H9 (cell line): ENCODE data around the gene CRYBG2. TPM values are rescaled to one million over a fixed set of nuclear protein-coding genes. Genes with fewer than 3 reads are reported as not detected.
A peak's percentile ranks its signal among the peaks of the same experiment; 100 is the strongest.

ENCODE experiments used
- DNase-seq: peaks from one replicate; pipeline ENCODE4 v3.0.0-alpha.2; 2017
- H2AFZ ChIP-seq: one replicate; pipeline ENCODE4 v1.6.1; 2013; ENCODE audit warnings: mild to moderate bottlenecking, low read length, control low read depth, moderate library complexity
- H2AK5ac ChIP-seq: 2 replicates; pipeline ENCODE4 v1.6.1; 2013; ENCODE audit warnings: low read length, control low read depth, mixed read lengths; ENCODE audit not compliant: insufficient read length
- H2BK120ac ChIP-seq: one replicate; pipeline ENCODE4 v1.6.1; 2013; ENCODE audit warnings: low read depth, mild to moderate bottlenecking, low read length, control low read depth, inconsistent platforms; ENCODE audit not compliant: poor library complexity, severe bottlenecking
- H2BK12ac ChIP-seq: 2 replicates; pipeline ENCODE4 v1.6.1; 2013; ENCODE audit warnings: low read length, control low read depth, mixed read lengths, low read depth; ENCODE audit not compliant: insufficient read length
- H2BK15ac ChIP-seq: 2 replicates; pipeline ENCODE4 v1.6.1; 2013; ENCODE audit warnings: low read depth, low read length, control low read depth
- H2BK20ac ChIP-seq: one replicate; pipeline ENCODE4 v1.6.1; 2013; ENCODE audit warnings: low read depth, mild to moderate bottlenecking, low read length, control low read depth, inconsistent platforms; ENCODE audit not compliant: poor library complexity, severe bottlenecking
- H2BK5ac ChIP-seq: 2 replicates; pipeline ENCODE4 v1.6.1; 2013; ENCODE audit warnings: low read length, control low read depth, mixed read lengths; ENCODE audit not compliant: insufficient read length
- H3K14ac ChIP-seq: 2 replicates; pipeline ENCODE4 v1.6.1; 2013; ENCODE audit warnings: low read length, control low read depth; ENCODE audit not compliant: insufficient read depth
- H3K18ac ChIP-seq: 2 replicates; pipeline ENCODE4 v1.6.1; 2013; ENCODE audit warnings: low read depth, mild to moderate bottlenecking, mixed read lengths, low read length, control low read depth; ENCODE audit not compliant: insufficient read length
- H3K23ac ChIP-seq: 2 replicates; pipeline ENCODE4 v1.6.1; 2013; ENCODE audit warnings: low read length, control low read depth, mixed read lengths, low read depth; ENCODE audit not compliant: insufficient read length
- H3K23me2 ChIP-seq: 2 replicates; pipeline ENCODE4 v1.6.1; 2013; ENCODE audit warnings: low read depth, mild to moderate bottlenecking, mixed read lengths, low read length, control low read depth; ENCODE audit not compliant: insufficient read length, poor library complexity, severe bottlenecking
- H3K27ac ChIP-seq: 2 replicates; pipeline ENCODE4 v1.5.1; 2013; ENCODE audit warnings: low read length, control low read depth, mixed read lengths, low read depth; ENCODE audit not compliant: insufficient read length
- H3K27me3 ChIP-seq: 2 replicates; pipeline ENCODE4 v1.6.1; 2013; ENCODE audit warnings: low read length, control low read depth, inconsistent platforms; ENCODE audit not compliant: insufficient read depth
- H3K4ac ChIP-seq: 2 replicates; pipeline ENCODE4 v1.6.1; 2013; ENCODE audit warnings: low read depth, mild to moderate bottlenecking, control low read depth, inconsistent platforms, low read length, moderate library complexity
- H3K4me1 ChIP-seq: 2 replicates; pipeline ENCODE4 v1.6.1; 2013; ENCODE audit warnings: low read length, control low read depth, inconsistent platforms; ENCODE audit not compliant: insufficient read depth
- H3K4me2 ChIP-seq: 2 replicates; pipeline ENCODE4 v1.6.1; 2013; ENCODE audit warnings: low read length, control low read depth, mixed read lengths; ENCODE audit not compliant: insufficient read length, insufficient read depth
- H3K56ac ChIP-seq: 2 replicates; pipeline ENCODE4 v1.6.1; 2013; ENCODE audit warnings: low read depth, mild to moderate bottlenecking, mixed read lengths, low read length, control low read depth; ENCODE audit not compliant: insufficient read length
- H3K79me1 ChIP-seq: 2 replicates; pipeline ENCODE4 v1.6.1; 2013; ENCODE audit warnings: low read depth, mild to moderate bottlenecking, moderate library complexity, low read length, control low read depth, inconsistent platforms; ENCODE audit not compliant: insufficient read depth, poor library complexity, severe bottlenecking
- H3K79me2 ChIP-seq: 2 replicates; pipeline ENCODE4 v1.6.1; 2013; ENCODE audit warnings: low read length, control low read depth, inconsistent platforms; ENCODE audit not compliant: insufficient read depth
- H3K9ac ChIP-seq: 2 replicates; pipeline ENCODE4 v1.6.1; 2013; ENCODE audit warnings: low read length, control low read depth, mixed read lengths; ENCODE audit not compliant: insufficient read length; ENCODE audit errors: extremely low read depth
- H3K9me3 ChIP-seq: one replicate; pipeline ENCODE4 v1.6.1; 2013; ENCODE audit warnings: low read depth, low read length, inconsistent platforms; ENCODE audit not compliant: control insufficient read depth
- H3T11ph ChIP-seq: one replicate; pipeline ENCODE4 v1.6.1; 2013; ENCODE audit warnings: mild to moderate bottlenecking, low read length, control low read depth, inconsistent platforms
- H4K20me1 ChIP-seq: one replicate; pipeline ENCODE4 v1.6.1; 2013; ENCODE audit not compliant: control insufficient read depth, insufficient read length, insufficient read depth
- H4K5ac ChIP-seq: 2 replicates; pipeline ENCODE4 v1.6.1; 2013; ENCODE audit warnings: low read depth, mild to moderate bottlenecking, mixed read lengths, low read length, control low read depth; ENCODE audit not compliant: insufficient read length
- H4K8ac ChIP-seq: replicated peaks from 2 replicates; pipeline ENCODE4 v1.6.1; 2013; ENCODE audit warnings: low read length, control low read depth, mixed read lengths, low read depth; ENCODE audit not compliant: insufficient read length
- H4K91ac ChIP-seq: 2 replicates; pipeline ENCODE4 v1.6.1; 2013; ENCODE audit warnings: low read depth, mild to moderate bottlenecking, moderate library complexity, mixed read lengths, low read length, control low read depth; ENCODE audit not compliant: insufficient read length
- H3K27ac Mint-ChIP-seq, 3 experiments: 2 replicates in 2 of 3; 3 replicates in 1 of 3; pipeline ENCODE4 v1.8.0; 2020 to 2021; ENCODE audit warnings: mixed read lengths in 3 of 3, mild to moderate bottlenecking in 1 of 3, moderate library complexity in 1 of 3
- H3K27me3 Mint-ChIP-seq: 2 replicates; pipeline ENCODE4 v1.8.0; 2021; ENCODE audit warnings: low read depth, mild to moderate bottlenecking, moderate library complexity, mixed read lengths
- H3K36me3 Mint-ChIP-seq, 3 experiments: 2 replicates in 2 of 3; 3 replicates in 1 of 3; pipeline ENCODE4 v1.8.0; 2020 to 2021; ENCODE audit warnings: low read depth in 3 of 3, mixed read lengths in 3 of 3; ENCODE audit not compliant: insufficient read depth in 1 of 3
- H3K4me1 Mint-ChIP-seq, 2 experiments: 2 replicates each; pipeline ENCODE4 v1.8.0; 2020; ENCODE audit warnings: mixed read lengths in 2 of 2
- H3K4me3 Mint-ChIP-seq, 2 experiments: 2 replicates in 1 of 2; 3 replicates in 1 of 2; pipeline ENCODE4 v1.8.0; 2020 to 2021; ENCODE audit warnings: mild to moderate bottlenecking in 2 of 2, mixed read lengths in 2 of 2, moderate library complexity in 1 of 2
- H3K9me3 Mint-ChIP-seq, 2 experiments: 2 replicates in 1 of 2; 3 replicates in 1 of 2; pipeline ENCODE4 v1.8.0; 2020; ENCODE audit warnings: mild to moderate bottlenecking in 2 of 2, mixed read lengths in 2 of 2, moderate library complexity in 1 of 2
- WGBS: extraction: QIAGEN DNeasy Blood & Tissue Kit; methylation state at CpG from one replicate; pipeline ENCODE4 v1.1.7; 2013; ENCODE audit warnings: missing lambda C conversion rate, low lambda C conversion rate, mixed read lengths; ENCODE audit not compliant: insufficient read length; ENCODE audit errors: extremely low coverage; 5-methylcytosine and 5-hydroxymethylcytosine counted together
- total RNA-seq: library from RNA; stranded (reverse); gene quantifications from 2 replicates; pipeline ENCODE4 v1.2.1, GENCODE V29; 2021
- TF ChIP-seq, protein P1 (sequence below): fragments of 200-600 bp; sonication (generic); conservative IDR thresholded peaks from 3 replicates; pipeline ENCODE4 v1.8.0; 2021; ENCODE audit warnings: antibody characterized with exemption, mild to moderate bottlenecking

The CRYBG2 gene
- total RNA-seq, 1 experiment from 2014 or later = 12.8 TPM

GRCh38 chr1:26279456-26280332, 74.2 kb downstream of the CRYBG2 start, which contains the start of gene SH3BGRL3:
Gene SH3BGRL3 (plus strand): TSS chr1:26280086. CDS start chr1:26280156, 70 bp downstream.
- Histone ChIP-seq H2AFZ (no peak within 1 kb of the TSS), H3K9ac (peak within 1 kb of the TSS; percentile 30), H3K4me1 (peaks cover 11% of the 10 kb centered on the region; the same call in 1 of the 2 replicates), H3K4ac (no peak within 1 kb of the TSS), H3K14ac (peak within 1 kb of the TSS; percentile 70; the same call in 1 of the 2 replicates), H2BK120ac (no peak within 1 kb of the TSS), H3K79me1 (no peaks in the 10 kb centered on the region), H3K56ac (no peak within 1 kb of the TSS), H3T11ph (no peak within 1 kb of the TSS), H2BK5ac (no peak within 1 kb of the TSS), H3K23ac (no peak within 1 kb of the TSS), H3K23me2 (peaks cover 13% of the 10 kb centered on the region), H4K5ac (no peak within 1 kb of the TSS), H2BK20ac (no peak within 1 kb of the TSS), H4K20me1 (peaks cover 2% of the 10 kb centered on the region), H3K27me3 (no peaks in the 10 kb centered on the region), H3K27ac (no peak within 1 kb of the TSS), H2BK12ac (no peak within 1 kb of the TSS), H4K91ac (no peak within 1 kb of the TSS), H3K18ac (peak within 1 kb of the TSS; percentile 44), H3K9me3 (no peaks in the 10 kb centered on the region), H3K79me2 (no peaks in the 10 kb centered on the region), H3K4me2 (peak within 1 kb of the TSS; percentile 60), H2AK5ac (no peak within 1 kb of the TSS), H2BK15ac (no peak within 1 kb of the TSS), H4K8ac (no peak within 1 kb of the TSS)
- Mint-ChIP-seq H3K27me3 (no peaks in the 10 kb centered on the region; the same call in 1 of the 2 replicates), H3K9me3 (no peaks in the 10 kb centered on the region; a peak in 1 of 5 replicates), H3K4me1 (peaks cover 50 to 51% of the 10 kb centered on the region in 2 experiments), H3K36me3 (peaks cover 39 to 53% (median 52%) of the 10 kb centered on the region in 3 experiments), H3K4me3 (peak within 1 kb of the TSS; percentile 76 to 85), H3K27ac (peak within 1 kb of the TSS; percentile 89 to 93 (median 92))
- TF ChIP-seq, protein P1, sequence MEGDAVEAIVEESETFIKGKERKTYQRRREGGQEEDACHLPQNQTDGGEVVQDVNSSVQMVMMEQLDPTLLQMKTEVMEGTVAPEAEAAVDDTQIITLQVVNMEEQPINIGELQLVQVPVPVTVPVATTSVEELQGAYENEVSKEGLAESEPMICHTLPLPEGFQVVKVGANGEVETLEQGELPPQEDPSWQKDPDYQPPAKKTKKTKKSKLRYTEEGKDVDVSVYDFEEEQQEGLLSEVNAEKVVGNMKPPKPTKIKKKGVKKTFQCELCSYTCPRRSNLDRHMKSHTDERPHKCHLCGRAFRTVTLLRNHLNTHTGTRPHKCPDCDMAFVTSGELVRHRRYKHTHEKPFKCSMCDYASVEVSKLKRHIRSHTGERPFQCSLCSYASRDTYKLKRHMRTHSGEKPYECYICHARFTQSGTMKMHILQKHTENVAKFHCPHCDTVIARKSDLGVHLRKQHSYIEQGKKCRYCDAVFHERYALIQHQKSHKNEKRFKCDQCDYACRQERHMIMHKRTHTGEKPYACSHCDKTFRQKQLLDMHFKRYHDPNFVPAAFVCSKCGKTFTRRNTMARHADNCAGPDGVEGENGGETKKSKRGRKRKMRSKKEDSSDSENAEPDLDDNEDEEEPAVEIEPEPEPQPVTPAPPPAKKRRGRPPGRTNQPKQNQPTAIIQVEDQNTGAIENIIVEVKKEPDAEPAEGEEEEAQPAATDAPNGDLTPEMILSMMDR = peak; percentile 66
- WGBS = no CpG with 5 or more reads among the region's 66 CpGs
- DNase-seq = peak; percentile 85
